Fibroblast of peridontal ligament (primary cell): ENCODE results near the gene BTN1A1.
"Not testable (repeated sequence)": the region's sequence is repeated elsewhere in the genome, so short reads cannot be mapped to it uniquely, and the experiment has no call there.

Experiments used
- DNase-seq: peaks from one replicate; pipeline ENCODE4 v3.0.0-alpha.2; 2010; ENCODE audit errors: extremely low read depth

BTN1A1 gene

GRCh38 chr6:26500102-26500501 lies at the start of gene BTN1A1:
Gene BTN1A1, plus strand, starts transcription at chr6:26500303. Its CDS starts 984 bp downstream, at chr6:26501287.
- DNase-seq, result no peak

GRCh38 chr6:26452631-26453235 lies 47.4 kb upstream of the BTN1A1 start:
- DNase-seq, result no peak

GRCh38 chr6:26454631-26455030 lies 45.5 kb upstream of the BTN1A1 start:
- peak; percentile 73 for DNase-seq

- no peak for DNase-seq
Observed at GRCh38 chr6:26455357-26455970, 44.6 kb upstream of the BTN1A1 start.

GRCh38 chr6:26457264-26457805 lies 42.8 kb upstream of the BTN1A1 start:
- DNase-seq, result no peak

GRCh38 chr6:26457806-26458688 lies 42.1 kb upstream of the BTN1A1 start, which contains the start of gene BTN2A1:
Gene BTN2A1, plus strand, starts transcription at chr6:26457955. Its CDS starts 682 bp downstream, at chr6:26458637.
- DNase-seq, result peak; percentile 97

GRCh38 chr6:26459023-26459810 lies 40.9 kb upstream of the BTN1A1 start:
- DNase-seq, result no peak

GRCh38 chr6:26461353-26461752 lies 38.8 kb upstream of the BTN1A1 start:
- not testable (repeated sequence) for DNase-seq

- DNase-seq, result no peak
Observed at GRCh38 chr6:26464014-26464413, 36.1 kb upstream of the BTN1A1 start.

- no peak for DNase-seq
Observed at GRCh38 chr6:26464416-26465131, 35.5 kb upstream of the BTN1A1 start.

- no peak for DNase-seq
Observed at GRCh38 chr6:26465776-26466175, 34.3 kb upstream of the BTN1A1 start.

GRCh38 chr6:26468829-26469228 lies 31.3 kb upstream of the BTN1A1 start:
- DNase-seq, result no peak

GRCh38 chr6:26470643-26471042 lies 29.5 kb upstream of the BTN1A1 start:
- peak; percentile 22 for DNase-seq

GRCh38 chr6:26471970-26472369 lies 28.1 kb upstream of the BTN1A1 start:
- DNase-seq, result no peak

- DNase-seq, result no peak
Observed at GRCh38 chr6:26472549-26473290, 27.4 kb upstream of the BTN1A1 start.

- DNase-seq, result no peak
Observed at GRCh38 chr6:26473429-26473757, 26.7 kb upstream of the BTN1A1 start.

- peak; percentile 98 for DNase-seq
Observed at GRCh38 chr6:26473758-26474438, 26.2 kb upstream of the BTN1A1 start.

- no peak for DNase-seq
Observed at GRCh38 chr6:26474439-26474881, 25.6 kb upstream of the BTN1A1 start.
